GM23248 (cell line): ENCODE data around the gene CDKN2B. TPM values are rescaled to one million over a fixed set of nuclear protein-coding genes. Genes with fewer than 3 reads are reported as not detected.

Experiments used
- DNase-seq: peaks from one replicate; pipeline ENCODE4 v3.0.0-alpha.2; 2015
- H2AFZ ChIP-seq: fragments of 200-600 bp; sonication (generic); 2 replicates; pipeline ENCODE4 v1.6.1; 2016; ENCODE audit warnings: antibody characterized with exemption
- H3F3A ChIP-seq: fragments of 200-600 bp; sonication (generic); 2 replicates; pipeline ENCODE4 v1.6.1; 2016; ENCODE audit warnings: mild to moderate bottlenecking, antibody characterized with exemption, mixed run types; ENCODE audit not compliant: insufficient read depth
- H3K27ac ChIP-seq: fragments of 200-600 bp; sonication (generic); 2 replicates; pipeline ENCODE4 v1.5.1; 2016; ENCODE audit warnings: mild to moderate bottlenecking
- H3K27me3 ChIP-seq: fragments of 200-600 bp; sonication (generic); replicated peaks from 2 replicates; pipeline ENCODE4 v1.6.1; 2016; ENCODE audit warnings: mild to moderate bottlenecking; ENCODE audit not compliant: insufficient read depth
- H3K36me3 ChIP-seq: fragments of 200-600 bp; sonication (generic); 2 replicates; pipeline ENCODE4 v1.6.1; 2016; ENCODE audit warnings: low read depth, mild to moderate bottlenecking
- H3K4me1 ChIP-seq: fragments of 200-600 bp; sonication (generic); 2 replicates; pipeline ENCODE4 v1.6.1; 2016; ENCODE audit warnings: mild to moderate bottlenecking; ENCODE audit not compliant: insufficient read depth
- H3K4me2 ChIP-seq: fragments of 200-600 bp; sonication (generic); one replicate; pipeline ENCODE4 v1.6.1; 2016; ENCODE audit warnings: mild to moderate bottlenecking; ENCODE audit not compliant: unreplicated experiment
- H3K4me3 ChIP-seq: fragments of 200-600 bp; sonication (generic); 2 replicates; pipeline ENCODE4 v1.5.1; 2016; ENCODE audit warnings: mild to moderate bottlenecking
- H3K79me2 ChIP-seq: fragments of 200-600 bp; sonication (generic); 2 replicates; pipeline ENCODE4 v1.6.1; 2016; ENCODE audit warnings: mild to moderate bottlenecking; ENCODE audit not compliant: insufficient read depth
- H3K9ac ChIP-seq: fragments of 200-600 bp; sonication (generic); 2 replicates; pipeline ENCODE4 v1.6.1; 2016; ENCODE audit warnings: mild to moderate bottlenecking
- H3K9me2 ChIP-seq: fragments of 200-600 bp; sonication (generic); 2 replicates; pipeline ENCODE4 v1.6.1; 2016; ENCODE audit warnings: mixed run types, mild to moderate bottlenecking, moderate library complexity; ENCODE audit not compliant: insufficient read depth
- H3K9me3 ChIP-seq: fragments of 200-600 bp; sonication (generic); one replicate; pipeline ENCODE4 v1.6.1; 2017; ENCODE audit warnings: low read depth
- H4K20me1 ChIP-seq: fragments of 200-600 bp; sonication (generic); 2 replicates; pipeline ENCODE4 v1.6.0; 2016; ENCODE audit not compliant: insufficient read depth
- EZH2 ChIP-seq: fragments of 200-600 bp; sonication (generic); IDR thresholded peaks from 2 replicates; pipeline ENCODE4 v1.6.1; 2018; ENCODE audit warnings: antibody characterized with exemption, mild to moderate bottlenecking; ENCODE audit not compliant: insufficient read depth, poor library complexity, severe bottlenecking
- EZH2phosphoT487 ChIP-seq: fragments of 200-600 bp; sonication (generic); IDR thresholded peaks from 2 replicates; pipeline ENCODE4 v1.6.1; 2018; ENCODE audit warnings: antibody characterized with exemption, moderate library complexity, mild to moderate bottlenecking, low read depth; ENCODE audit not compliant: insufficient read depth
- WGBS, 2 experiments: methylation state at CpG; one replicate each; pipeline ENCODE4 v1.1.6; 2015 to 2017; ENCODE audit warnings: low lambda C conversion rate in 2 of 2, low coverage in 1 of 2; ENCODE audit errors: missing lambda C conversion rate in 2 of 2; 5-methylcytosine and 5-hydroxymethylcytosine counted together
- in situ Hi-C: fragments of 300-500 bp; cut with MboI; formaldehyde crosslinking; loops from 2 replicates; pipeline ENCODE4 v1.15.0; 2020
- polyA plus RNA-seq: library from polyadenylated mRNA; unstranded; fragments of >200 nt; fragmentation: Nextera tagmentation; extraction: Ambion mirVana; gene quantifications from 2 replicates; pipeline ENCODE4 v1.2.1, GENCODE V29; 2016
- total RNA-seq: library from RNA; depleted of rRNA; stranded (reverse); fragments of >200 nt; shearing (Covaris generic); gene quantifications from 2 replicates; pipeline ENCODE4 v1.2.3, GENCODE V29; 2014

The CDKN2B gene
- total and polyA plus RNA-seq, 2 experiments from 2014 or later = 6.7 to 10.6 TPM

DNA sequence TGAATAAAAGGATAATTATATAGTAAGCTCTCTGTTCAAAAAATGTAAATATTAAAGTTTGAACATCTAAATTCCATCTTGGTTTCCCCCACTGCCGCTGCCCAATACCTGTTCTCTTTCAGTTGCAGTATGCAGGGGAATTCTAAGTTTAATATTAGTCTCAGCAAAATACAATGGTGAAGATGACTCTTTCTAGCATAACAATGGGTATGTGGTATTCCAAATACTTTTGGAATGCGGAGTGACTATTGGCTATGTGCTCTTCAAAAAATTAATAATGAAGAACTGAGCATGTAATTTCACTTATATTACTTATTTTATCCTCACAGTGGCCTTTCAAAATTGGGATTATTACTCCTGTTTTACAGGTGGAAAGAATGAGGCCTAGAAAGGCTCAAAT is 11.1 kb downstream of the CDKN2B start:
- Histone ChIP-seq H2AFZ (no peak overlapping the region), H4K20me1 (no peaks in the 10 kb centered on the region), H3K27me3 (no peaks in the 10 kb centered on the region), H3K36me3 (no peaks in the 10 kb centered on the region), H3K27ac (no peak overlapping the region), H3K9me3 (no peaks in the 10 kb centered on the region), H3K79me2 (peaks cover 27% of the 10 kb centered on the region), H3K9me2 (no peaks in the 10 kb centered on the region), H3K4me1 (peaks cover 13% of the 10 kb centered on the region; the same call in 1 of the 2 replicates), H3K4me2 (no peak overlapping the region), H3F3A (no peaks in the 10 kb centered on the region), H3K4me3 (no peak overlapping the region), H3K9ac (no peak overlapping the region)
- DNase-seq = no peak
- WGBS, 2 experiments = 92 to 96% methylated on average over 2 of the region's 2 CpGs
- TF ChIP-seq EZH2 (no peak), EZH2phosphoT487 (no peak)
- in situ Hi-C loops = no loop called here

DNA sequence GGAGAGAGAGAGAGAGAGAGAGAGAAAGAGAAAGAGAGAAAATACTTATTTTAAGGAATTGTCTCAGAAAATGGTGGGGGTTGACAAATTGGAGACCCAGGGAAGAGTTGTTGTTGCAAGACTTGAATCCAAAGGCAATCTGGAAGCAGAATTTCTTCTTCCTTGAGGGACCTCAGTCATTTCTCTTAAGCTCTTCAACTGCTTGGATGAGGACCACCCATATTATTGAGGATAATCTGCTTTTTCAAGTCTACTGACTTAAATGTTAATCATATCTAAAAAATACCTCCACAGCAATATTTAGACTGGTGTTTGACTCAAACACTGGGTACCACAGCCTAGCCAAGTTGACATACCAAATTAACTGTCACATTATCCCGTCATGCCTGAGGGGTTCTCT is 11.6 kb downstream of the CDKN2B start:
- no peaks in the 10 kb centered on the region for H3K9me3 ChIP-seq
- no peaks in the 10 kb centered on the region for H3K9me2 ChIP-seq
- H3K4me2 ChIP-seq = no peak overlapping the region
- 58 to 67% methylated on average over 1 of the region's 1 CpG for WGBS, 2 experiments
- no peak overlapping the region for H3K27ac ChIP-seq
- peaks cover 30% of the 10 kb centered on the region for H3K79me2 ChIP-seq
- peaks cover 14% of the 10 kb centered on the region; the same call in 1 of the 2 replicates for H3K4me1 ChIP-seq
- H3K27me3 ChIP-seq = no peaks in the 10 kb centered on the region
- in situ Hi-C loops = no loop called here
- no peak for DNase-seq
- TF ChIP-seq EZH2 = no peak
- no peak for TF ChIP-seq EZH2phosphoT487
- no peak overlapping the region for H2AFZ ChIP-seq
- no peaks in the 10 kb centered on the region for H3K36me3 ChIP-seq
- H4K20me1 ChIP-seq = no peaks in the 10 kb centered on the region
- H3F3A ChIP-seq = no peaks in the 10 kb centered on the region
- no peak overlapping the region for H3K4me3 ChIP-seq
- no peak overlapping the region for H3K9ac ChIP-seq

DNA sequence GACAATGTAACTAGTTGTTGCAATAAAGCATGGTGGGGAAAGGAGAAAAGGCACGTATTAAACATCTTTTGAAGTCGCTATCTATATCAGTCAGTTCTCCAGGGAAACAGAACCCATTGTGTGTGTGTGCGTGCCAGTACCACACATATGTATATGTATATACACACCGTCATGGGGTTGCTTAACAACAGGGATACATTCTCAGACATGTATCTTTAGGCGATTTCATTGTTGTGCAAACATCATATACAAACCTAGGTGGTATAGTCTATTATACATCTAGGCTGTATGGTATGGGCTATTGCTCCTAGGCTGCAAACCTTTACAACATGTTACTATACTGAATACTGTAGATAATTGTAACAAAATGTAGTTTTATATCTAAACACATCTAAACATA is 12.2 kb downstream of the CDKN2B start:
- H3K9ac ChIP-seq = no peak overlapping the region
- H3K27ac ChIP-seq = no peak overlapping the region
- H3K27me3 ChIP-seq = no peaks in the 10 kb centered on the region
- no peak overlapping the region for H2AFZ ChIP-seq
- H3K36me3 ChIP-seq = no peaks in the 10 kb centered on the region
- H4K20me1 ChIP-seq = no peaks in the 10 kb centered on the region
- peaks cover 27% of the 10 kb centered on the region for H3K79me2 ChIP-seq
- 97% methylated on average over 5 of the region's 5 CpGs for WGBS, 2 experiments
- H3F3A ChIP-seq = no peaks in the 10 kb centered on the region
- DNase-seq = no peak
- H3K4me1 ChIP-seq = peaks cover 14% of the 10 kb centered on the region; the same call in 1 of the 2 replicates
- H3K9me3 ChIP-seq = no peaks in the 10 kb centered on the region
- H3K9me2 ChIP-seq = no peaks in the 10 kb centered on the region
- no peak overlapping the region for H3K4me3 ChIP-seq
- TF ChIP-seq EZH2 = no peak
- no peak for TF ChIP-seq EZH2phosphoT487
- H3K4me2 ChIP-seq = no peak overlapping the region
- in situ Hi-C loops = no loop called here

DNA sequence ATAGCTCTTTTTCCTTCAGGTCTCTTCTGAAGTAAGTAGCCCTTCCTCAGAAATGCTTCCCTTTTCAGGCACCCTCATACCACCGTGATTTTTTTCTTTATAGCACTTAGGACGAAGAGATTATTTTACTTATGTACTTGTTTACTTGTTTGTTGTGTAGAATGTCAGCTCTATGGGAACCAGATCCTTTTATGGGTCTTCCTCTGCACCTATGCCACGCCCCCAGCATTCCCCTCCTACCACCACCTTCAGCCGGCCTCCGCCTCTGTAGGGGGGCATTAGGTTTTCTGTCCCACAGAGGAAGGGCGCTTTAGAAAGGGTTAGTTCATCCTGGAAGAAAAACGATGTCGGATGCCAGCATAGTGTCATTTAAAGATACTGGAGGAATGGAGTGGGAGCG is 12.7 kb downstream of the CDKN2B start:
- 93 to 94% methylated on average over 9 of the region's 9 CpGs for WGBS, 2 experiments
- no peak for TF ChIP-seq EZH2
- no peak for TF ChIP-seq EZH2phosphoT487
- Histone ChIP-seq H3K9me2 (no peaks in the 10 kb centered on the region), H3K9me3 (no peaks in the 10 kb centered on the region), H3K27me3 (no peaks in the 10 kb centered on the region), H3K79me2 (peaks cover 32% of the 10 kb centered on the region), H3K4me1 (peaks cover 16% of the 10 kb centered on the region; the same call in 1 of the 2 replicates), H3F3A (no peaks in the 10 kb centered on the region), H3K9ac (no peak overlapping the region), H4K20me1 (no peaks in the 10 kb centered on the region), H3K4me2 (peak overlapping the region; percentile 82), H3K27ac (no peak overlapping the region), H2AFZ (no peak overlapping the region), H3K36me3 (no peaks in the 10 kb centered on the region), H3K4me3 (no peak overlapping the region)
- in situ Hi-C loops = no loop called here
- no peak for DNase-seq
